Measurements from ENCODE around the gene TUBA4B. TPM values are rescaled to one million over a fixed set of nuclear protein-coding genes. Genes with fewer than 3 reads are reported as not detected.

The TUBA4B gene
- total RNA-seq, 1 experiment from 2014 or later: not detected

DNA sequence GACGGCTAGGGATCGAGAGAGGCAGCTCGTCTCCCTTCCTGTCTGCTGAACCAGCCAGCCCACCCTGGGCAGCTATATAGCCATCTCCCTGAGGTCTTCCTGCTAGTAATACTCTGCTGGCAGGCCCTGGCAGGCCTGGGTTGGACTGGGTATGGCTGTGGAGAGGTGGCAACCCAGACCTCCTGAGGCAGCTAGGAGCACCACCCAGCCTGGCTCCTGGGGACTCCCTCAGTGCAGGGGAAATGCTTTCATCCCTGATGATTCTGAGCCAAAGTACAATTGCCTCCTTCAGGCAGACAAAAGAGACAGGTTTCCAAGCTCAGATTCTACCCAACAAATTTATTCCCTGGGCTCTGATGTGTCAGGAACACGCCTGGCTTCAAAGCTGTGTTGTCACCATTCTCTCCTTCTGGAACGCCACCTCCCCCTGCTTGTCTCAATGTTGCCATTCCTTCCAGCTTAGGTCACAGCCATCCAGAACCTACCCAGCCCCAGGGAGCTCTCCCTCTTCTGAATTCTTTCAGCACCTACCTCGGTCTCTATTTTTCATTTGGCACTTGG, 21.4 kb downstream of the TUBA4B start:
- Histone ChIP-seq H3K23ac (ENCODE audit: insufficient read length, low read depth, low read length) (no peak overlapping the region), H3K79me2 (ENCODE audit: insufficient read depth, low read length) (no peaks in the 10 kb centered on the region), H4K91ac (ENCODE audit: insufficient read length, low read depth, low read length) (no peak overlapping the region), H3K56ac (ENCODE audit: insufficient read length, low read depth, low read length) (no peak overlapping the region), H3K9me3 (ENCODE audit: control insufficient read depth, low read depth, low read length) (no peaks in the 10 kb centered on the region), H2BK120ac (ENCODE audit: low read depth, low read length, poor library complexity, severe bottlenecking) (no peak overlapping the region), H3T11ph (ENCODE audit: low read length) (no peak overlapping the region), H3K18ac (ENCODE audit: insufficient read length, low read depth, low read length) (no peak overlapping the region), H2BK20ac (ENCODE audit: low read depth, low read length, poor library complexity, severe bottlenecking) (no peak overlapping the region), H3K4ac (ENCODE audit: low read depth, low read length) (no peak overlapping the region), H3K14ac (ENCODE audit: insufficient read depth, low read length) (peak overlapping the region; percentile 31; the same call in 1 of the 2 replicates), H2BK5ac (ENCODE audit: insufficient read length, low read length) (no peak overlapping the region), H2BK12ac (ENCODE audit: insufficient read length, low read depth, low read length) (no peak overlapping the region), H3K23me2 (ENCODE audit: insufficient read length, low read depth, low read length, poor library complexity, severe bottlenecking) (peaks cover 4% of the 10 kb centered on the region), H3K27ac (ENCODE audit: insufficient read length, low read depth, low read length) (no peak overlapping the region), H2AFZ (ENCODE audit: low read length) (no peak overlapping the region), H2BK15ac (ENCODE audit: low read depth, low read length) (no peak overlapping the region), H4K5ac (ENCODE audit: insufficient read length, low read depth, low read length) (no peak overlapping the region), H2AK5ac (ENCODE audit: insufficient read length, low read length) (no peak overlapping the region), H3K27me3 (ENCODE audit: insufficient read depth, low read length) (no peaks in the 10 kb centered on the region), H4K20me1 (ENCODE audit: control insufficient read depth, insufficient read depth, insufficient read length) (no peaks in the 10 kb centered on the region), H3K79me1 (ENCODE audit: insufficient read depth, low read depth, low read length, poor library complexity, severe bottlenecking) (no peaks in the 10 kb centered on the region), H4K8ac (replicated peaks; ENCODE audit: insufficient read length, low read depth, low read length) (no peak overlapping the region), H3K9ac (ENCODE audit: extremely low read depth, insufficient read length, low read length) (no peak overlapping the region), H3K4me1 (ENCODE audit: insufficient read depth, low read length) (peaks cover 4% of the 10 kb centered on the region; the same call in 1 of the 2 replicates), H3K4me2 (ENCODE audit: insufficient read depth, insufficient read length, low read length) (peak overlapping the region; percentile 17)
- no peaks in the 10 kb centered on the region for H3K9me3 Mint-ChIP-seq
- peaks cover 25% of the 10 kb centered on the region for H3K27me3 Mint-ChIP-seq (ENCODE audit: low read depth)
- H3K36me3 Mint-ChIP-seq (ENCODE audit: insufficient read depth in 1 of 3, low read depth in 3 of 3): no peaks in the 10 kb centered on the region
- peak overlapping the region in 1 of 3 experiments; percentile 58; a peak in 1 of 7 replicates for H3K27ac Mint-ChIP-seq
- TF ChIP-seq, protein P1, sequence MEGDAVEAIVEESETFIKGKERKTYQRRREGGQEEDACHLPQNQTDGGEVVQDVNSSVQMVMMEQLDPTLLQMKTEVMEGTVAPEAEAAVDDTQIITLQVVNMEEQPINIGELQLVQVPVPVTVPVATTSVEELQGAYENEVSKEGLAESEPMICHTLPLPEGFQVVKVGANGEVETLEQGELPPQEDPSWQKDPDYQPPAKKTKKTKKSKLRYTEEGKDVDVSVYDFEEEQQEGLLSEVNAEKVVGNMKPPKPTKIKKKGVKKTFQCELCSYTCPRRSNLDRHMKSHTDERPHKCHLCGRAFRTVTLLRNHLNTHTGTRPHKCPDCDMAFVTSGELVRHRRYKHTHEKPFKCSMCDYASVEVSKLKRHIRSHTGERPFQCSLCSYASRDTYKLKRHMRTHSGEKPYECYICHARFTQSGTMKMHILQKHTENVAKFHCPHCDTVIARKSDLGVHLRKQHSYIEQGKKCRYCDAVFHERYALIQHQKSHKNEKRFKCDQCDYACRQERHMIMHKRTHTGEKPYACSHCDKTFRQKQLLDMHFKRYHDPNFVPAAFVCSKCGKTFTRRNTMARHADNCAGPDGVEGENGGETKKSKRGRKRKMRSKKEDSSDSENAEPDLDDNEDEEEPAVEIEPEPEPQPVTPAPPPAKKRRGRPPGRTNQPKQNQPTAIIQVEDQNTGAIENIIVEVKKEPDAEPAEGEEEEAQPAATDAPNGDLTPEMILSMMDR (conservative IDR thresholded peaks at IDR 0.05): no peak
- peak; percentile 70 for DNase-seq
- peaks cover 29 to 33% of the 10 kb centered on the region in 2 experiments for H3K4me1 Mint-ChIP-seq
- WGBS (ENCODE audit: extremely low coverage, insufficient read length, low lambda C conversion rate): no CpG with 5 or more reads among the region's 6 CpGs
- peak overlapping the region in 1 of 2 experiments; percentile 44; a peak in 1 of 5 replicates for H3K4me3 Mint-ChIP-seq
